Cortex of kidney (tissue), 1 donor: Measurements from ENCODE around the gene DNAJC5.
"Not testable (repeated sequence)": the region's sequence is repeated elsewhere in the genome, so short reads cannot be mapped to it uniquely, and the experiment has no call there.

ENCODE experiments used
- DNase-seq: peaks from one replicate; lab custom pipeline; 2025; lab: John Stamatoyannopoulos, UW

The DNAJC5 gene, protein sequence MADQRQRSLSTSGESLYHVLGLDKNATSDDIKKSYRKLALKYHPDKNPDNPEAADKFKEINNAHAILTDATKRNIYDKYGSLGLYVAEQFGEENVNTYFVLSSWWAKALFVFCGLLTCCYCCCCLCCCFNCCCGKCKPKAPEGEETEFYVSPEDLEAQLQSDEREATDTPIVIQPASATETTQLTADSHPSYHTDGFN

DNA sequence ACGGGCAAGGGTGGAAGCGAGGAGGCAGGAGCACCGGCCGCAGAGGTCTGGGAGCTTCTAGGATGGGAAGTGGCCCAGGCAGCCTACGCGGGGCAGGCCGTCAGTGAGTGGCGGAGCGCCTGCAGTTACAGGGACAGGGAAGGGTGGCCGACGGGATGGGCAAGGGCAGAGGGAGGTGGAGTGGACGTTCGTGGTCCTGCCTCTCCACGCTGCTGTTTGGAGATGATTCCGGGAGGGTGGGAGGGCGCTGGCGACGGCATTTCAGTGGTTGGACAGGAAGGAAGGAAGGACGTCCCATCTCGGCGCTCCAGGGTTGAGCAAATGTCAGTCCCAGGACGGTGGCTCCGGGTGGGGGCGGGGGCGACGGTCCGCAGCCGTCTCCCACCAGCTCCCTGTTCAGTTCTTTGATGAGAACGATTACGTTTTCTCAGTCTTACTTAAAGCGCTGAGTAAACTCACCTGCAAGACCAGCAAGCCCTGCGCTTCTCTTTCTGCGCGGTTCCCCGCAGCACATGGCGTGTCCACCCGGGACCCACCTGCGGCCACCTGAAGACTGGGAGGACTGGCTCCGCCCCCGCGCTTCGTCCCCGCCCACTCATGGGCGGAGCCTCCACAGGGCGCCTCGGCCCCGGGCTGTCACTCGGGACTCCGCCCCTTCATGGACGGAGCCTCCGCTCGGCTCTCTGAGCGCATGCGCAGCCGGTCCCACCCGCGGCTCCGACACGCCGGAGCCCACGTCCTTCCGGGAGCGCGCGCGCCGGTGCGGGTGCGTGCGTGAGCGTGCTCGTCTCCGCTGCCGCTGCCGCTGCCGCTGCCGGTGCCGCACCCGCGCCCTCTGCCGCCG, at the start of gene DNAJC5:
DNAJC5 (plus strand) TSS at position 769 of the 844 bp plus-strand sequence. CDS start 33,220 bp downstream, outside the sequence.
- peak; percentile 81 for DNase-seq

DNA sequence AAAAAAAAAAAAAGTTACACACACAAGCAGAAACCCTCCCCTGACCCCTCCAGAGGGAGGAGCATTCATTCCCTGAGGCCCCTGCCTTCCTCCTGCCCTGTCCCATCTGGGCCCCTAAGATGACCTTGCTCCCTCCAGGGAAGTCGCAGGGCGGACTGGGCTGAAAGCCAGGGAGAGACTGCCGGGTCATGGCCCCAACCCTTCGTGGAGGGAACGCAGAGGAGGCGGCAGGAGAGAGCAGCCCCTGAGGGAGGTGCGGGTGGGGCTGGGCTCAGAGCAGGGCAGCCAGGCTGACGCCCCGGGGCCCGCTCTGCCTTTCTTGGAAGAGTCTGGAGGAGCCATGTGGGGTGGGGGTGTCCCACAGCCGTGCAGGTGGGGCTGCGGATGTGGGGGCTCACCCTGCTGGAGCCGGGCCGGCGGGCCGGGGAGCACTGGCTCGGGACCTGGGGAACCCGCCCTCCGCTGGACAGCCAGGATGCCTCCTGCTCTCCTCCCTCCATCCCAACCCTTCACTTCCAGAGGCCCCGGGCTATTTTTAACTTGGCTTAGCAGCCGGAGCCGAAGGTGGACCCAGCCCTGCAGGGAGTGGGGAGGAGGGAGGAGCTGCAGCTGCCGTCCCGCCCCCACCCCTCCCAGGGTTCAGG, 48.7 kb upstream of the DNAJC5 start:
- DNase-seq, result no peak

DNA sequence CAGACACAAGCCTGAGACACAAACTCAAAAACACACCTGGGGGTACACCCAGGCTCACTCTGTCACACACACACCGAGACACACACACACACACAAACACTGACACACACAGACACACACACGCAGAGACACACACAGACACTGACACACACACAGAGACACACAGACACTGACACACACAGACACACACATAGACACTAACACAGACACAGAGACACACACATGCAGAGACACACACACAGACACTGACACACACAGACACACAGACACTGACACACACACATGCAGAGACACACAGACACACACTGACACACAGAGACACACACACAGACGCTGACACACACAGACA, 48.1 kb upstream of the DNAJC5 start:
- no peak for DNase-seq

DNA sequence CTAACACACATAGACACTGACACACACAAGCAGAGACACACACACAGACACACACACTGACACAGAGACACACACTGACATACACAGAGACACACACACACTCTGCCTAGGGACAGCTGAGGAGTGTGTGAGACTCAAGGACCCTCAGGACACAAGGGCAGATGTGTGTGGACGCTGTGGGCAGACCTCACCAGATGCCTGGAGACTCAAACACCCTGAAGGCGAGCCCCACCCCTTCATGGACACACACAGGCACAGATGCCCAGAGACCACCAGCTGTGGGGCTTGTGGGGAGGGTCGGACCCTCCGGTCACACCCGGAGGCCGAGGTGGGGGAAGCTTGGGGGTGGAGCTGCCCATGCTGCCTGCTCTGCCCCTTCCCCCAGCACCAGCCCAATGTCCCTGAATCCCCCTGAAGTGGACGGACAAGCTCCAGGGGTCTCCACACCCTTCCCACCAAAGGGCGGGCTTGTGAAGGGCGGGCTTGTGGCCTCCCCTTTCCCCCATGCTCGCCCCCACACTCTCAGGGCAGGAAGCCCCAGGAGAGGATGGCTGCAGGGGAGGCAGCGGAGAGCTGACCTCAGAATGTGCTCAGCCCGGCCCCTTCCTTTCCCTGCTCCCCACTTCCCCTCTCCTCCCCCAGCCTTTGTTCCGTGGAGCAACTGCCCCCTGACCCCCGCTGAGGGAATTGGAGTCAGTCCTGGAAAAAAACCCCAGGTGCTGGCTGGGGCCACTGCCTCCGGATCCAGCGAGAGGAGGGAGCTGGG, 47.5 kb upstream of the DNAJC5 start:
- no peak for DNase-seq

DNA sequence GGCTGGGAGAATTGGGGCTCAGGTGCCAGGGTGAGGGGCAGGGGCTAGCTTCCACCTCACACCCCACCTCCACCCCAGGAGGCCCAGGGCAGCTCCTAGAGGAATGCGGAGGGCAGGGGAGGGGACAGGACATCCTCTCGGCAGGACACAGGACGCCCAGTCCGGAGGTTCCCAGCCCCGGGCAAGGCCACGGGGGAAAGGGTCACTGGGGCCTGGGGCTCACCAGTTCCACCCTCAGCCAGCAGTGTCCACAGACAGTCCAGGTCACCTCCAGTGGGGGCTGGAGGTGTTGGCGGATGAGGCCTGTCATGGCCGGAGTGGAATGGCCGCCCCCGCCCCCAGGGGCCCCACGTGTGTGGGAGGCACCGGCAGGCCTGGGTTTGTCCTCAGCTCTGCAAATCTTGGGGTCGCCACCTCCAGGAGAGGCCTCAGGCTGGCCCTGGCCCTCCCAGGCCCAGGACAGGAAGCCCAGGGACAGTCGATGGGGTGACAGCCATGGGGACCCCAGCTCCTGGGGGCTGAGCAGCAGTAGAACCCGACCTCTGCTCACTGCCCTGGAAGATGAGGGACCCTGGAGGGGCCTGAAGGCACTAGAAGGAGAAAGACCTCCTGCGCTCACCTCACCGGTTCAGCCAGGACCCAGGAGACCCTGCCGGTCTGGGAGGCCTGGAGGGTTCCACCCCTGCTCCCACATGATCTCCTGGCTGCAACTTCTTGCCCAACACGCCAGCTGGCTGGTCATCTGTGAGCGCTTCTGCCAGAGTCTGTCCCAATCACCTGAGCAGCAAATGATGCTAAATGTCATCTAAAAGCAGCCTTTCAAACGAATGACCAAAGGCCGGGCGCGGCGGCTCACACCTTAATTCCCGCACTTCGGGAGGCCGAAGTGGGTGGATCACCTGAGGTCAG, 46.7 kb upstream of the DNAJC5 start:
- DNase-seq, result no peak

DNA sequence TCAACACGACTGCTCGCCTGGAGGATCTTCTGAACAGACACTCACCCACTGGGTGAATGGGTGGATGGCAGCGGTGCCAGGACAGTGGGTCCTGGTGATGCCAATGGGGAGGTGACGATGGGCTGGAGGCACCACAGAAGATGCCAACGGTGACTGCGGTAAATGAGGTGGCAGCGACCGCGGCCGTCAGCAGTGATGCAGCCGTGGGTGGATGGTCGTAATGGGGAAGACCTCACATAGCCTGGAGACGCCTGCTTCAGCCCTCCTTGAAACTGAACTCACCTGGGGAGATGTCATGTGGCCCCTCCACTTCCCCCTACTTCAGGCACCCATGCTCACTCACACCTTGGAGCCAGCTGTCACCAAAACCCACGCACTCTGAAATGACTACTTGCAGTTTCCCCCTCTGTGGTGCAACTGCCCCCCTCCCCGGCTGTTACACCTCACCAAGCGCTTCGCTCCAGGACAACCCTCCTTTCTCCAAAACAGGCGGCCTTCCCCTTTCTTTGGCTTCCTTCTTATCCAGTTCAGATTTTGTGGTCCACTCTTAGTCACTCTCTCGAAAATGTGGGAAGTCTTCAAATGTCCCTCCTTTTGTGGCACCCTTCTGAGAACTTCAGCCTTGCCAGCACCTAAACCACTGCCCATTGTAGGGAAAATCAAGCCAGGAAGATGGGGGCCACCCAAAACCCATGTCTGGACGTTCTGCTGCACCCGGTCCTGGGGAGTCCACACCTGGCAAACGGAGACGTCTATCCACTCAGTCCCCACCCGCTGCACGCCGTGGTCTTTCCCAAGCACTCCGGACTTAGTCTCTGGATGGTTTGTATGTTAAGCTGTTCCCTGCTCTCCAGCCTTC, 44.0 kb upstream of the DNAJC5 start:
- no peak for DNase-seq

DNA sequence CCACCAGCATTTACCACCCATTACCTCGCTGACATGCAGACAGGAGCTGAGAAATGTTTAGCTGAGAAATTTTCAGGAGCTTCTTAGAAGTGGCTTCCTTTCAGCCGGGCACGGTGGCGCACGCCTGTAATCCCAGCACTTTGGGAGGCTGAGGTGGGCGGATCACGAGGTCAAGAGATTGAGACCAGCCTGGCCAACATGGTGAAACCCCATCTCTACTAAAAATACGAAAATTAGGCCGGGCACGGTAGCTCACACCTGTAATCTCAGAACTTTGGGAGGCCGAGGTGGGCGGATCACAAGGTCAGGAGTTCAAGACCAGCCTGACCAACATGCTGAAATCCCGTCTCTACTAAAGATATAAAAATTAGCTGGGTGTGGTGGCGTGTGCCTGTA, 43.4 kb upstream of the DNAJC5 start:
- not testable (repeated sequence) for DNase-seq

DNA sequence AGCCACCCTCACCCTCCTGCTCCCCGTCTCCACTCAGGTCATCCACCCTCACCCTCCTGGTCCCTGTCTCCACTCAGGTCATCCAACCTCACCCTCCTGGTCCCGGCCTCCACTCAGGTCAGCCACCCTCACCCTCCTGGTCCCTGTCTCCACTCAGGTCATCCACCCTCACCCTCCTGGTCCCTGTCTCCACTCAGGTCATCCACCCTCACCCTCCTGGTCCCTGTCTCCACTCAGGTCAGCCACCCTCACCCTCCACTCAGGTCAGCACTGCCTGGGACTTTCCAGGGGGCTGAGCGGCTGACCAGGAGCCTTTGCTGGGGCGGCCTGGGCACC, 41.2 kb upstream of the DNAJC5 start:
- not testable (repeated sequence) for DNase-seq

DNA sequence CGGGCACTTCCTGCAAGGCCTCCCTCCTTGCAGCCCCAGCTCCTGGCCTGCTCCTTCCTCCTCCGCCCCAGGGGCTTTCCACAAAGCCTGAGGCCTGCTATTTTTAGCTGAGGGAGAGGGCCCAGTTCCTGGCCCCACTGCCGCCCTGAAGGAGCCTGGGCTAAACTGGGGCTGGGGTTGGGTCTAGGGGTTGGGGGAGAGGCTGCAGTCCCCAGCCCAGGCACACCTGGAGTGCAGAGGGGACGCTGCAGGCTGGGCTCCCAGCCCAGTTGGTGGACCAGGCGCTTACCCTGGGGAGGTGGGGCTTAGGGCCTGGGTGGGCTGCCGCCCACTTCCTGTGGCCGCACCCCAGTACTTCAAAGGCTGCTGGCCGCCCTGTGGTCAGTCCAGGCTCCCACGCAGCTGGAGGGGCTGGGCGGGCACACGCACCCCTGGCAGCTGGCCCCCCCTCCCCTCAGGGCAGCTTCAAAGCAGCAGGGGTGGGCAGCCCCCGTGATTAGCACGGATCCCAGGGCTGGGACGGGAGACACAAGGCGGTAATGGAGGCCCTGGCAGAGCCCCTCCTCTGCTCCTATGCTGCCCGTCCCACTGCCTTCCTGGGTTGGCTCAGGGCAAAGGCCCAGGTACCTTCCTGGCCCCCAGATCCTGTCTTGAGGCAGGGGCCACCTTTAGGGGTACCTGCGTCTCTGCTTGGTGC, 40.7 kb upstream of the DNAJC5 start:
- no peak for DNase-seq

DNA sequence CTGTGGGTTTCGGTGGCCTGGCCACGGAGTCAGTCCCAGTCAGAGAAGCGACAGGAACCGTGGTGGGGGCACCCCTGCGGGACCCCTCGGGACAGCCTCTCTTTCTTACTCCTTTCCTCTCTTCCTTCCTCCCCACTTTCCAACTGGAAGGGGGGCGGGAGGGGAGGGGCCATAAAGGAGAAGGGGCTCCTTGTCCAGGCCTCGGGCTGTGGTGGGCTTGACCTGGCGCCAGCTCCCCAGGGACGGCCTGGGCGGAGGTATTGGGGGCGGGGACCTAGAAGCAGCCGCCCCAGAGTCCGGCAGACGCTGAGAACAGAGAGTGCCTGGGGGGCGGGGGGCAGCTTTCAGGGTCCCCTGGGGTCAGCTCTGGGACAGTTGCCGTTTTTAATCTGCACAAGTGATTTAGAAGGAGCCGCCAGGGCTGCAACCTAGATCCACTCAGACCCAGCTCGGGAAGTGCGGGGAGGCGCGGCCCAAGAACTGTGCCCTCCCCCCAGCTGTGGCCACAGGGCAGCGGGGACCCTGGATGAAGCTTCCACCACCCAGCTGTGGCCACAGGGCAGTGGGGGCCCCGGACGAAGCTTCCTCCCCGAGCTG, 40.1 kb upstream of the DNAJC5 start:
- DNase-seq, result no peak

DNA sequence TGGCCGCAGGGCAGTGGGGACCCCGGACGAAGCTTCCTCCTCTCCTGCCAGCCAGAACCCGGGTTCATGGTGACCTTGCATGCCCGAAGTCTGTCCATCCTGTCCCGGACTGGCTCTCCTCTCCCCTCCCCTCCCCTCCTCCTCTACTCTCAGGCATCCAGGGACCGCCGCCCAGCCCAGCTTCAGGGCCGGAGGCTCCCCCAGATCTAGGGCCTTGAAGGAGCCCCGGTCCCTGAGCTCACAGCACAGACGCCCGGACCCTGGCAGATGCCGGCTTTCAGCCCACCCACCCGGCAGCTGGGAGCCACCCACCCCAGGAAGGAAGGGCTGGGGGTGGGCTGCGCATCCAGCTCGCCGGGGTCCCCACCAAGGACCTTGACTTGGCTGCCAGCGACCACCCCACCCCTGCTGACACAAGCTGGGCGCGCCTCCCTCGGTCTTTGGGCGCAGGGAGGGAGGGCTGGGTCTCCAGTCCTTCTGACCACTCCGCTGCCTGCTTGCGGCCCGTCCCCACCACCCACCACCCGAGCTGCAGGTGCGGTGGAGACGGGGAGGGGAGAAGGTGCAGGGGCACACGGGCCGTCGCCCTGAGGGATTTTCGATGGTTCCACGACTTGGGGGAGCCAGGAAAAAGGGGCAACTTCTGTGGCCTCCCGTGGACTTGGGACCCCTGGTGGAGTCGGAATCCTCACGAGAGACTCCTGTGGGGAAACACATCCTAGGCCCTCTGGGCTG, 39.4 kb upstream of the DNAJC5 start:
- no peak for DNase-seq

DNA sequence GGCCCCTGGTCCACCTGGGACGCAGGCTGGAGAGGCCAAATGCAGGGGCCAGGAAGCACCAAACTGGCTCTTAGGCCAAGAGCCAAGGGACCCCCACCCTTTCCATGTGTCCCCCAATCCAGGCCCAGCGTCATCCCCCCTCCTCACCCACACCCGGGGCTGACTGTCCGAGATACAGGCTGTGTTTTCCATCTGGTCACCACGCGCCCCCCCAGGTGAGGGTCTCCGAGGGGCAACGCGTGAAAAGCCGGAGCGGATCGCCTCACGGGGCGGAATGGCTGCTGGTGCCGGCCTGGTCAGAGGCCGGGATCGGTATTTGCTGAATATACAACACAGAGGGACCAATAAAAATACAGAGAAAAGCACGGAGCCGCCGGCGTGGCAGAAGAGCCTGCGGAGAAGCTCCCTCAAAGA, 38.8 kb upstream of the DNAJC5 start:
- DNase-seq, result no peak

DNA sequence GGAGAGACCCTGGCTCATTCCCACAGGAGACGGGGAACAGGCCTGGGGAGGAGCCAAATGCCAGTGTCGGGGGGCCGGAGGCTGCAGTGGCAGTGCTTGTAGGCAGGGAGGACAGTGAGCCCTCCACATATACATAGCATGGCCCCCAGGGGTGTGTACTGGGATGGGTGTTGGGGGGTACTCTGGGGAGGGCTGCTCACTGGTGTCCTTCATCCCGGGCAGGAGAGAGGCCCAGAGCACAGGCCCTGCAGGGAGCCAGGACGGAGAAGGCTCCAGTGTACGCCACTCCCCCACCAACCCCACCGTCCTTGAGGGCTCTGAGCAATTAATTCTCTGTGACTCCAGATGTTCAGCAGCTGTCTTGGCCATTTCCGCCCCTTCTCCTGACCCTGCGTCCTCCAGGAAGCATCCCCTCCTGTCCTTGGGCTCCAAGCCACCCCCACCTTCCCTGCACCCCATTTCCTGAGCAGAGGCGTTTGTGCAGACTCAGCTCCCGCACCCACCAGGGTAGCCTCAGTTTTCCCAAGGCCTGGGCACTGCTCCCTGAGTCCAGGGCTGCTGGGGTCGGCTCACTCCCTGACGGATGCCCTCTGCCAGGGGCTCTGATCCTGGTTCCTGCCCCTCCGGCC, 37.0 kb upstream of the DNAJC5 start:
- DNase-seq, result no peak

DNA sequence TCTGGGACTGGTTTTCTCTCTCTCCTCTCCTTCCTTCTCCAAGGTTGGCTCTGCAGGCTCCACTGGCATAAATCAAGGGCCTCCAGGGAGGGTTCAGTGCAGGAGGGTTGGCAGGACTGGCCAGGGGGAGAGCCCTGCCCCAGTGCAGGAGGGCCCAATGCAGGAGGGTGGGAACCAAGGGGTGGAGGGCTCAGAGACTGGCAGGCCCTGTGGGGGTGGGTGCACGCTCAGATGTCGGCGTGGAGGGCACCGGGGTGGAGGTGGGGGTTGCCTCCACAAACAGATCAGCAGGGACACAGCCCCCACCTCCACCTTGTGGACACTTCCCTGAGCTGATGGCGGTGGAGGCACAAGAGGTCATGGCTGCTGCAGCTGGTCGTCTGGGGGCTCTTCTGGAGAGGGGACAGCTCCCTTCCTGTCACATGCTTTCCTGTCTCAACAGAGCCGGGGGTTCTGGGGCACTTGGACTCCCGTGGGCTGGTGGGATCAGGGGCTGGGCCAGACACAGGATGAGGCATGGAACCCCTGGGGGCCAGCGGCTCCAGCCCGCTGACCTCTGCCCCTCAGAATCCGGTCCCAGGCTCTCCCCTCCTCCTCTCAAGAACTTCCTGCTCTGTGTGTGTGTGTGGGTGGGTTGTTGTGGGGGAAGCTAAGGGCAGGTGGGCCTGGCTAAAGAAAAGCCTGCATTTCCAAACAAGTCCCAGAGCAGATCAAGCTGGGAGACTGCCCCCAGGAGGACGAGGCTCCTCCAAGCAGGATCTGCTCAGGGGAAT, 36.3 kb upstream of the DNAJC5 start:
- no peak for DNase-seq

DNA sequence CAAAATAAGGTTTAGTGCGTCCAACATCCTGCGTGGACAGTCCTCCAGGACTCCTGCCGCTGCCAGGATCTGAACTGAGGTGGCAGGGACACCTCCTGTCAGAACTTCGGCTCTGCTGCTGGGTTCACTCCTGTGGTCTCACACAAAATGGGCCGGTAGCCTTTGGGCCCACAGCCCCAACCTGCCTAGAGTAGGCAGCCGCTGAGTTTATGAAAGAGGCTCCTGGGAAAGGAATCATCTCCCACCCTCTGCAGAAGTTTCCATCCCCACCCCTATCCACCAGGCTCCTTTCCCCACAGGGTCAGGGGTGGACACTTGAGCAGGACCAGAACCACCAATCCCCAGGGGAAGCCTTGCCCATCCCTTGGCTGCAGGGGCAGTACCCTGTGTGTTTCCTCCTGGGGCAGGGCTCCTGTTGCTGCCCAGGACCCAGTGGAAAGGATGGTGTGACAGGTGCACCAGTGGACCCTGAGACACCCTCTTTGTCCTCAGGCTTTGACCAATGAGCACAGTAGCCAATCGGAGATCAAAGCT, 35.7 kb upstream of the DNAJC5 start:
- DNase-seq, result no peak

DNA sequence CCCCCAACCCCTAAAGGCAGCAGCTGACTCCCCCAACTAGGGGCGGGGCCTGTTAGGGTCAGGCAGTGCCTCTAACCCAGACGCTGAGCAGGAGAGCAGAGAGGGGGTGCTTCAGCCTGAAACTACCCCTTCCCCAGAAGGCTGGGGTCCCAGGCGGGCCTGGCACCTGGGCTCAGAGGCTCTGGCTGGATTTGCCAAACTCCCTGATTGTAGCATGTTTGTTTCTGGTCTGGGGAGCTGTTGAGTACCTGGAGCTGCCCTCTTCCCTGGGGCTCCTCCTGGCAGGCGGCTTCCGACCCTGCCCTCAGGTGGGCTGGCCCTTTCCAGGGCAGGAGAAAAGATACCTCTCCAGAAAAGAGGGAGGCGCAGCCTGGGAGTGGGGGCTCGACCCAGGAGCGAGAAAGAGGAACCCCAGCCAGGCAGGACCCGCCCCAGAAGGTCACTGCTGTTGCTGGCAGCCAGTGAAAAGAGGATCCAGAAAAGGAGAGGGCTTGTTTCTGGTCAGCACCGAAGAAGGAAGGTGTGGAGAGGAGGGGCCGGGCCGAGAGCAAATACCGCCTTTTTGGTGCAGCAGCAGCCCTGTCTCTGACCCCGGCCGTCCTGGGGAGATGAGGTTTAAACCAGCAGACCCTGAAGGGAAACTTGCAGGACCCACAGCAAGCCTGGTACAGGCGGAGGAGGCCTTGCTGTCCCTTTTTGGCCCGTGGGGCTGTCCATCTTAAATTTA, 34.4 kb upstream of the DNAJC5 start:
- DNase-seq, result no peak
